Progenitor cell of endocrine pancreas (in vitro differentiated cells): Measurements from ENCODE around the gene CSN1S1. TPM values are rescaled to one million over a fixed set of nuclear protein-coding genes. Genes with fewer than 3 reads are reported as not detected.

ENCODE experiments used
- DNase-seq: peaks from one replicate; pipeline ENCODE4 v3.0.0; 2021; ENCODE audit warnings: low spot score; ENCODE audit not compliant: unreplicated experiment
- H3K27ac Mint-ChIP-seq: 2 replicates; pipeline ENCODE4 v1.8.0; 2021; ENCODE audit warnings: mild to moderate bottlenecking, moderate library complexity, mixed read lengths
- H3K27me3 Mint-ChIP-seq: 2 replicates; pipeline ENCODE4 v1.8.0; 2021; ENCODE audit warnings: mixed read lengths
- H3K36me3 Mint-ChIP-seq: 2 replicates; pipeline ENCODE4 v1.8.0; 2022; ENCODE audit warnings: mixed read lengths; ENCODE audit not compliant: insufficient read depth
- H3K4me1 Mint-ChIP-seq: 2 replicates; pipeline ENCODE4 v1.8.0; 2021; ENCODE audit warnings: low read depth, mixed read lengths
- H3K4me3 Mint-ChIP-seq: 2 replicates; pipeline ENCODE4 v1.8.0; 2021; ENCODE audit warnings: low read depth, mild to moderate bottlenecking, moderate library complexity, mixed read lengths
- H3K9me3 Mint-ChIP-seq: 2 replicates; pipeline ENCODE4 v1.8.0; 2021; ENCODE audit warnings: low read depth, mixed read lengths
- total RNA-seq: library from RNA; stranded (reverse); gene quantifications from 2 replicates; pipeline ENCODE4 v1.2.1, GENCODE V29; 2021
- TF ChIP-seq, protein P1 (sequence below): fragments of 200-600 bp; sonication (generic); IDR thresholded peaks from one replicate; pipeline ENCODE4 v1.5.0; 2021; ENCODE audit warnings: antibody characterized with exemption, mild to moderate bottlenecking; ENCODE audit not compliant: unreplicated experiment

CSN1S1 gene
- total RNA-seq, 1 donor from 2014 or later, result not detected

DNA sequence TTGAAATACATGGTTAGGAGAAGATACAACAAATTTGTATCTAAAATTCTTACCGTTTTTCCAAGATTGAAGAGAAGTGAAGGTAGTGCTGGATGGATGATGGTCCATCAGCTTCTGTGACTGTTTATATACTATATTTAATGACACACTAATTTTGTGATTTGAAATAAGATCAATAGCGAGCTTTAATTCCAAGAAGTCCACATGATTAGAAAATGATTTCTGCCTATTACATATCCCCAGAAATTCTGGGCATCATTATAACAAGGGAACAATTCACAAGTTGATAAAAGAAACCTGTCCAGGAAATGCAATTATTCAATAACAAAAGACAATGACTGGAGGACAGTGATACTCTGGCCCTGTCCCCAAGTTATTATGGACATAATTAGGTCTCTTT lies 34.8 kb downstream of the CSN1S1 start, which contains the start of gene CSN2:
Gene CSN2 (minus strand): TSS at position 101 of the 400 bp plus-strand sequence. CDS start 4,733 bp downstream, outside the sequence.
- no peak for DNase-seq
- no peaks in the 10 kb centered on the region for H3K4me1 Mint-ChIP-seq
- no peak within 1 kb of the TSS for H3K4me3 Mint-ChIP-seq
- no peak within 1 kb of the TSS for H3K27ac Mint-ChIP-seq
- TF ChIP-seq, protein P1, sequence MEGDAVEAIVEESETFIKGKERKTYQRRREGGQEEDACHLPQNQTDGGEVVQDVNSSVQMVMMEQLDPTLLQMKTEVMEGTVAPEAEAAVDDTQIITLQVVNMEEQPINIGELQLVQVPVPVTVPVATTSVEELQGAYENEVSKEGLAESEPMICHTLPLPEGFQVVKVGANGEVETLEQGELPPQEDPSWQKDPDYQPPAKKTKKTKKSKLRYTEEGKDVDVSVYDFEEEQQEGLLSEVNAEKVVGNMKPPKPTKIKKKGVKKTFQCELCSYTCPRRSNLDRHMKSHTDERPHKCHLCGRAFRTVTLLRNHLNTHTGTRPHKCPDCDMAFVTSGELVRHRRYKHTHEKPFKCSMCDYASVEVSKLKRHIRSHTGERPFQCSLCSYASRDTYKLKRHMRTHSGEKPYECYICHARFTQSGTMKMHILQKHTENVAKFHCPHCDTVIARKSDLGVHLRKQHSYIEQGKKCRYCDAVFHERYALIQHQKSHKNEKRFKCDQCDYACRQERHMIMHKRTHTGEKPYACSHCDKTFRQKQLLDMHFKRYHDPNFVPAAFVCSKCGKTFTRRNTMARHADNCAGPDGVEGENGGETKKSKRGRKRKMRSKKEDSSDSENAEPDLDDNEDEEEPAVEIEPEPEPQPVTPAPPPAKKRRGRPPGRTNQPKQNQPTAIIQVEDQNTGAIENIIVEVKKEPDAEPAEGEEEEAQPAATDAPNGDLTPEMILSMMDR, result no peak
- H3K9me3 Mint-ChIP-seq, result no peaks in the 10 kb centered on the region
- no peaks in the 10 kb centered on the region for H3K36me3 Mint-ChIP-seq
- H3K27me3 Mint-ChIP-seq, result no peaks in the 10 kb centered on the region

DNA sequence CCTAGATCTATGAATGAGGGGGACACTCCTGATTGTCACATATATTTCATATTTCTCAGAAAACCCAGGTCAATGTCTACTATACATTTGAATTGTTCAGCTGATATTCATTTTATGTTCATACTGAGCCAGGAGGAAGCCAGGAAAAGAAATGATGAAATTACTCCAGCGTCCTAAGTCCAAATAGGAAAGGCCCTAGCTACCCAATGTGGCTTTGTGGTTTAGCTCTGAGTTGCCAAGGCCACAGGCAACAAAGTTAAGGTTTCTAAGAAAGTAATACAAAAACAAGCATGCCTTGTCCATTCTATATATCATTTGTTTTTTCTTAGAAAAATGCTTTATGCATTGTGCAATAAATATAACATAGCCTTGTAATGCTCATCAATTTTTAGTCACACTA lies 39.2 kb downstream of the CSN1S1 start:
- Mint-ChIP-seq H3K27ac (no peak overlapping the region), H3K27me3 (no peaks in the 10 kb centered on the region), H3K36me3 (no peaks in the 10 kb centered on the region), H3K9me3 (no peaks in the 10 kb centered on the region), H3K4me3 (no peak overlapping the region), H3K4me1 (no peaks in the 10 kb centered on the region)
- TF ChIP-seq, protein P1, result no peak
- no peak for DNase-seq

DNA sequence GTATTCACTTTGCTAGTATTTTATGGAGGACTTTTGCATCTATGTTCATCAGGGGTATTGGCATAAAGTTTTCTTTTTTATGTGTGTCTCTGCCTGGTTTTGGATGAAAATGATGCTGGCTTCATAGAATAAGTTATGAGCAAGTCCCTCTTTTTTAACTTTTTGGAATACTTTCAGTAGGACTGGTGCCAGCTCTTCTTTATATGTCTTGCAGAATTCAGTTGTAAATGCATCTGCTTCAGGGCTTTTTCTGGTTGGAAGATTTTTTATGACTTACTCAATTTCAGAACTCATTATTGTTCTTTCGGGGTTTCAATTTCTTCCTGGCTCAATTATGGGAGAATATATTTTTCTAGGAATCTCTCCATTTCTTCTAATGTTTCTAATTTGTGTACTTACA lies 43.8 kb downstream of the CSN1S1 start:
- DNase-seq, result no peak
- no peak overlapping the region for H3K4me3 Mint-ChIP-seq
- no peaks in the 10 kb centered on the region for H3K4me1 Mint-ChIP-seq
- no peaks in the 10 kb centered on the region for H3K36me3 Mint-ChIP-seq
- TF ChIP-seq, protein P1, result no peak
- H3K27ac Mint-ChIP-seq, result no peak overlapping the region
- no peaks in the 10 kb centered on the region for H3K9me3 Mint-ChIP-seq
- no peaks in the 10 kb centered on the region for H3K27me3 Mint-ChIP-seq

DNA sequence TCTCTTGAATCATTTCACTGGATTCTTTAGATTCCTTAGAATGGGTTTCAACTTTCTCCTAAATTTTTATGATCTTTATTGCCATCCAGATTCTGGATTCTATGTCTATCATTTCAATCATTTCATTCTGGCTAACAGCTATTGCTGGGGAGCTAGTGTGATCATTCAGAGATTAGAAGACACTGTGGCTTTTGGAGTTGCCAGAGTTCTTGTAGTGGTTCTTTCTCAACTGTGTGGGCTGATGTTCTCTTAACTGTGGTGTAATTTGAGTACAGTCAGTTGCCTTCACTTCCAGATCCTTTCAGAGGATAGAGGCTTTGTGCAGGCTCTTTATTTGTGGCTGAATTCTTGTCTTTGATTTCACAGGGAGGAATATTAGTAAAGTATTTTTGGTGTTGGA lies 46.7 kb downstream of the CSN1S1 start:
- no peak for DNase-seq
- Mint-ChIP-seq H3K4me1 (no peaks in the 10 kb centered on the region), H3K4me3 (no peak overlapping the region), H3K27ac (no peak overlapping the region), H3K36me3 (no peaks in the 10 kb centered on the region), H3K27me3 (no peaks in the 10 kb centered on the region), H3K9me3 (no peaks in the 10 kb centered on the region)
- TF ChIP-seq, protein P1, result no peak

DNA sequence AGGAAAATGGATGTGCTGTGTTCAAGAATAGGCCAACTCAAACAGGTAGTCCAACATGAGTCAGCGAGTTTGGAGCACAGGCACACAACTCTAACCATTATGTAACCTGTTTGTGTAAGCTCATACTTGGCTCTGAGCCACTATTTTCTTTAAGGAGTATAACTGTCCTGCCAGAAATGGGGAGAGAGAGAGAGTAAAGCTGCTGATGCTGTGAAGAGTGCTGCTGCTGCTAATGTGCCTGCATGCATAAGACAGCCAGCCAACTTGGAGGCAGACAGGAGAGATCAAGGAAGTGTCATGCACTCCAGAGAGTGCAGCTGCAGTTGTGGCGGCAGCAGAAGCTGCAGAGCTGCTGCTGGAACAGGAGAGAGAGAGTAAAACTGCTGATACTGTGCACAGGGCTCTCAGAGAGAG lies 53.2 kb downstream of the CSN1S1 start:
- H3K4me3 Mint-ChIP-seq, result no peak overlapping the region

More for the DNA sequence above, 53.2 kb downstream of the CSN1S1 start:
- Mint-ChIP-seq H3K36me3 (no peaks in the 10 kb centered on the region), H3K4me1 (peaks cover 8% of the 10 kb centered on the region), H3K27ac (no peak overlapping the region), H3K9me3 (no peaks in the 10 kb centered on the region), H3K27me3 (no peaks in the 10 kb centered on the region)
- no peak for DNase-seq
- TF ChIP-seq, protein P1, result no peak
